Glutamatergic neuron (in vitro differentiated cells): ENCODE data around the gene CDS2. TPM values are rescaled to one million over a fixed set of nuclear protein-coding genes. Genes with fewer than 3 reads are reported as not detected.

Experiments
- DNase-seq: peaks from one replicate; pipeline ENCODE4 v3.0.0; 2022
- H3K27ac Mint-ChIP-seq: one replicate; pipeline ENCODE4 v1.8.0; 2020; ENCODE audit warnings: mild to moderate bottlenecking, mixed read lengths, inconsistent platforms; ENCODE audit not compliant: unreplicated experiment
- H3K27me3 Mint-ChIP-seq: one replicate; pipeline ENCODE4 v1.8.0; 2020; ENCODE audit warnings: mild to moderate bottlenecking, moderate library complexity, mixed read lengths, inconsistent platforms; ENCODE audit not compliant: unreplicated experiment
- H3K36me3 Mint-ChIP-seq: one replicate; pipeline ENCODE4 v1.8.0; 2020; ENCODE audit warnings: mild to moderate bottlenecking, mixed read lengths, inconsistent platforms; ENCODE audit not compliant: unreplicated experiment
- H3K4me1 Mint-ChIP-seq: one replicate; pipeline ENCODE4 v1.8.0; 2020; ENCODE audit warnings: mild to moderate bottlenecking, low read depth, mixed read lengths, inconsistent platforms; ENCODE audit not compliant: unreplicated experiment
- H3K4me3 Mint-ChIP-seq: one replicate; pipeline ENCODE4 v1.8.0; 2020; ENCODE audit warnings: mild to moderate bottlenecking, mixed read lengths, inconsistent platforms; ENCODE audit not compliant: unreplicated experiment
- H3K9me3 Mint-ChIP-seq: one replicate; pipeline ENCODE4 v1.8.0; 2020; ENCODE audit warnings: mild to moderate bottlenecking, moderate library complexity, mixed read lengths, inconsistent platforms; ENCODE audit not compliant: unreplicated experiment
- CTCF ChIP-seq: fragments of 200-600 bp; sonication (generic); IDR thresholded peaks from one replicate; pipeline ENCODE4 v1.5.0; 2021; ENCODE audit not compliant: partially characterized antibody, unreplicated experiment
- total RNA-seq: library from RNA; stranded (reverse); fragmentation: NEBNext Ultra II Directional; extraction: Animal tissue kit (Norgen Biotek cat#: 25700); gene quantifications from one replicate; pipeline ENCODE4 v1.2.1, GENCODE V29; 2021; ENCODE audit not compliant: unreplicated experiment

Gene CDS2
- total RNA-seq, 1 donor from 2014 or later: 153 TPM

GRCh38 chr20:5164645-5165625 is 38.1 kb downstream of the CDS2 start:
- Mint-ChIP-seq H3K36me3 (no peaks in the 10 kb centered on the region), H3K9me3 (peaks cover 7% of the 10 kb centered on the region), H3K4me1 (peaks cover 40% of the 10 kb centered on the region), H3K27me3 (peaks cover 3% of the 10 kb centered on the region), H3K4me3 (no peak overlapping the region), H3K27ac (peak overlapping the region; percentile 49)
- DNase-seq: no peak
- TF ChIP-seq CTCF: no peak

DNA sequence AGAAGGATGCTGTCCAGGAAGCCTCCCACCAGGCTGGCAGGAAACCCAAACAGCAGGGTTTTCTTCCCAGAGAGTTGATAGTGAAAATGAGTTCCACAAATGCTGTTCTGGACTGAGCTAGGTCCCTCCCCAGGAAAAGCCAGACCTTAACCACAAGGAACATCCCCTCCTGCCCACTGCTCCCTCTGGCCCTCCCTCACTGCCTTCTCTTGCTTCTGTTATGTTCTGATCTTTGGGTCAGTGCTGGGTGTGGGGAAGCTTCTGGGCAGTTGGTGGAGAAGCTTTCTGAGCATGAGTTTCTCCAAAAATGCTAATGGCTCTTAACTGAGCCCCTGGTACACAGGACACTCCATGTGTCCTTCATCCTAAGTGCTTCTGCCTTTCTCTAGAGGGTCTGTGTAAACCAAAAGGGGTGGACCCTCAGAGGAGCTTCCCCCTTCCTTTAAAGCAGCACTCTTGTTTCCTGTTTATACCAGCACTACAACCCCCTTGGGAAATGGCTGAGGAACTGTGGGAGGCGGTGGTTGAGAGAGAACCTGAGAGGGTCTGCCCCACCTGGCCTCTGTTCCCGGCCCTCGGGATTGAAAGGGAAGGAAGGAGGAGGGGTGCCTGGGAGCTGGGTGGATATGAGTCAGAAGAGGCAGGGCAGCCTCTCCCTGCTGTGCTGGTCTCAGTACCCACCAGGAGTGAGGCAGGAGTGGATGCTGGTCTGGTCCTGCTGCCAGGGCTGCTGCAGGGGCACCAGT is 42.0 kb downstream of the CDS2 start:
- Mint-ChIP-seq H3K27ac (no peak overlapping the region), H3K4me1 (peaks cover 73% of the 10 kb centered on the region), H3K27me3 (peaks cover 3% of the 10 kb centered on the region), H3K36me3 (no peaks in the 10 kb centered on the region), H3K9me3 (peaks cover 15% of the 10 kb centered on the region), H3K4me3 (no peak overlapping the region)
- peak; percentile 35 for DNase-seq
- TF ChIP-seq CTCF: no peak

DNA sequence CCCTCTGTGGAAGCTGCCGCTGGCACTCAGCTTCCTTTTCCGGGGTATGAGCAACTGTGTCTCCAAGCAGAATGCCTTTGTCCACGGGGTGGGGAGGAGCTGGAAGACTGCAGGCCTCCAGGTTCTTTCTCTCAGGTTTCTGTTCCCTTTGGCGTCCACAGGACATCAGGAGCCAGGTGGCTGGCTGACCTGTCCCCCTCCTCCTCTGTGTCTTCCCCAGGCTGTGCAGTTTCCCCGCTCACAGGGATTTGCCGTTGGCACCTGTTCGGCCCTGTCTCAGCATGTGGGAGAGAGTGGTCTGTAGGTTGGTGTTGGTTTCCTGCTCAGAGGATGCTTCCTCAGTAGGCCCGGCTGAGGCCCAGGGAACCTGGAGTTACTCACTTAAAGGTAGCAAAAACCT is 43.5 kb downstream of the CDS2 start:
- DNase-seq: no peak
- Mint-ChIP-seq H3K27me3 (peaks cover 3% of the 10 kb centered on the region), H3K4me1 (peaks cover 62% of the 10 kb centered on the region), H3K9me3 (peaks cover 15% of the 10 kb centered on the region), H3K27ac (peak overlapping the region; percentile 44), H3K36me3 (no peaks in the 10 kb centered on the region), H3K4me3 (peak overlapping the region; percentile 70)
- TF ChIP-seq CTCF: no peak

- Mint-ChIP-seq H3K4me3 (peak overlapping the region; percentile 70), H3K36me3 (no peaks in the 10 kb centered on the region), H3K27ac (peak overlapping the region; percentile 44), H3K27me3 (peaks cover 3% of the 10 kb centered on the region), H3K4me1 (peaks cover 55% of the 10 kb centered on the region), H3K9me3 (peaks cover 9% of the 10 kb centered on the region)
- no peak for TF ChIP-seq CTCF
- DNase-seq: peak; percentile 40
These were observed 44.4 kb downstream of the CDS2 start for GRCh38 chr20:5171064-5171789.
